HEK293 (cell line): ENCODE measurements around the gene SLC2A4RG.

ENCODE experiments used
- CTCF ChIA-PET: fragments of 350-600 bp; formaldehyde crosslinking; extraction: SDS; loops from one replicate; lab custom pipeline; 2021; ENCODE audit warnings: antibody characterized with exemption; lab: Yijun Ruan, JAX
- POLR2A ChIA-PET: fragments of 300-600 bp; formaldehyde crosslinking; extraction: SDS; loops from one replicate; lab custom pipeline; 2020; ENCODE audit warnings: antibody characterized with exemption, inconsistent platforms; lab: Yijun Ruan, JAX
- H3K27ac ChIP-seq: fragments of 200-500 bp; sonication (Bioruptor generic); 2 replicates; pipeline ENCODE4 v1.5.1; 2014; ENCODE audit warnings: low read depth, low read length, control low read depth, inconsistent platforms; ENCODE audit errors: extremely low read depth
- H3K36me3 ChIP-seq, 2 experiments: fragments of 200-500 bp in 1 of 2; sonication (Bioruptor generic) in 1 of 2; 1 replicate in 1 of 2; 2 replicates in 1 of 2; pipeline ENCODE4 v1.5.1; 2014 to 2017; ENCODE audit warnings: inconsistent platforms in 2 of 2, low read length in 2 of 2; ENCODE audit not compliant: control insufficient read depth in 2 of 2, insufficient read depth in 1 of 2
- H3K4me1 ChIP-seq: fragments of 200-500 bp; sonication (Bioruptor generic); 2 replicates; pipeline ENCODE4 v1.5.1; 2014; ENCODE audit warnings: mild to moderate bottlenecking, low read length, inconsistent platforms; ENCODE audit not compliant: control insufficient read depth, insufficient read depth
- H3K4me3 ChIP-seq: 2 replicates; pipeline ENCODE4 v1.5.1; 2011; ENCODE audit warnings: low read depth, mild to moderate bottlenecking, control low read depth, low read length, moderate library complexity
- H3K9me3 ChIP-seq: fragments of 200-500 bp; sonication (Bioruptor generic); 2 replicates; pipeline ENCODE4 v1.5.1; 2014; ENCODE audit warnings: low read depth, low read length, inconsistent platforms; ENCODE audit not compliant: control insufficient read depth, insufficient read depth
- BCL11A ChIP-seq: fragments of 450-650 bp; formaldehyde crosslinking; IDR thresholded peaks from 2 replicates; pipeline ENCODE4 v1.5.1; 2016; ENCODE audit warnings: low read depth, missing biosample characterization, missing genetic modification characterization
- HIC1 ChIP-seq: fragments of 450-650 bp; formaldehyde crosslinking; IDR thresholded peaks from 2 replicates; pipeline ENCODE4 v1.5.1; 2016; ENCODE audit warnings: missing biosample characterization, missing genetic modification characterization
- SCRT2 ChIP-seq: fragments of 450-650 bp; formaldehyde crosslinking; IDR thresholded peaks from 2 replicates; pipeline ENCODE4 v1.5.1; 2016; ENCODE audit warnings: missing biosample characterization, missing genetic modification characterization
- SP2 ChIP-seq: fragments of 450-650 bp; formaldehyde crosslinking; IDR thresholded peaks from 2 replicates; pipeline ENCODE4 v1.5.1; 2016; ENCODE audit warnings: missing biosample characterization, missing genetic modification characterization
- YY1 ChIP-seq: fragments of 450-650 bp; formaldehyde crosslinking; IDR thresholded peaks from 2 replicates; pipeline ENCODE4 v1.5.1; 2018; ENCODE audit warnings: missing biosample characterization, missing genetic modification characterization
- ZBTB17 ChIP-seq: fragments of 450-650 bp; formaldehyde crosslinking; IDR thresholded peaks from 2 replicates; pipeline ENCODE4 v1.5.1; 2016; ENCODE audit warnings: missing biosample characterization, missing genetic modification characterization
- ZBTB26 ChIP-seq: fragments of 450-650 bp; formaldehyde crosslinking; optimal IDR thresholded peaks from 2 replicates; pipeline ENCODE3; 2016; ENCODE audit warnings: missing biosample characterization, mild to moderate bottlenecking, missing genetic modification characterization
- ZBTB8A ChIP-seq: fragments of 450-650 bp; formaldehyde crosslinking; IDR thresholded peaks from 2 replicates; pipeline ENCODE4 v1.5.1; 2016; ENCODE audit warnings: missing biosample characterization, missing genetic modification characterization
- ZEB2 ChIP-seq: fragments of 450-650 bp; formaldehyde crosslinking; IDR thresholded peaks from 2 replicates; pipeline ENCODE4 v1.5.1; 2016; ENCODE audit warnings: missing biosample characterization, missing genetic modification characterization
- ZFHX2 ChIP-seq: fragments of 450-650 bp; formaldehyde crosslinking; conservative IDR thresholded peaks from 2 replicates; pipeline ENCODE4 v1.5.1; 2016; ENCODE audit warnings: missing biosample characterization, missing genetic modification characterization
- ZNF112 ChIP-seq: fragments of 450-650 bp; formaldehyde crosslinking; IDR thresholded peaks from 2 replicates; pipeline ENCODE4 v1.5.0; 2017; ENCODE audit warnings: missing biosample characterization, missing genetic modification characterization
- ZNF138 ChIP-seq: fragments of 450-650 bp; formaldehyde crosslinking; IDR thresholded peaks from 2 replicates; pipeline ENCODE4 v1.5.1; 2016; ENCODE audit warnings: missing biosample characterization, missing genetic modification characterization, borderline replicate concordance
- ZNF202 ChIP-seq: fragments of 450-650 bp; formaldehyde crosslinking; IDR thresholded peaks from 2 replicates; pipeline ENCODE4 v1.5.1; 2016; ENCODE audit warnings: missing biosample characterization, missing genetic modification characterization, borderline replicate concordance
- ZNF335 ChIP-seq: fragments of 450-650 bp; formaldehyde crosslinking; conservative IDR thresholded peaks from 2 replicates; pipeline ENCODE4 v1.5.1; 2016; ENCODE audit warnings: missing biosample characterization, missing genetic modification characterization
- ZNF341 ChIP-seq: fragments of 450-650 bp; formaldehyde crosslinking; IDR thresholded peaks from 2 replicates; pipeline ENCODE4; 2016; ENCODE audit warnings: low read depth, missing biosample characterization, missing genetic modification characterization
- ZNF423 ChIP-seq: fragments of 450-650 bp; formaldehyde crosslinking; IDR thresholded peaks from 2 replicates; pipeline ENCODE4 v1.5.1; 2016; ENCODE audit warnings: missing biosample characterization, missing genetic modification characterization
- ZNF521 ChIP-seq: fragments of 450-650 bp; formaldehyde crosslinking; IDR thresholded peaks from 2 replicates; pipeline ENCODE4 v1.5.1; 2017; ENCODE audit warnings: missing biosample characterization, mild to moderate bottlenecking, missing genetic modification characterization
- ZNF548 ChIP-seq: fragments of 450-650 bp; formaldehyde crosslinking; IDR thresholded peaks from 2 replicates; pipeline ENCODE4 v1.5.1; 2016; ENCODE audit warnings: missing biosample characterization, missing genetic modification characterization
- ZNF561 ChIP-seq: fragments of 450-650 bp; IDR thresholded peaks from 2 replicates; pipeline ENCODE4 v1.5.1; 2018; ENCODE audit warnings: missing biosample characterization, missing genetic modification characterization, borderline replicate concordance
- ZNF585B ChIP-seq: fragments of 450-650 bp; formaldehyde crosslinking; IDR thresholded peaks from 2 replicates; pipeline ENCODE4 v1.5.1; 2016; ENCODE audit warnings: missing biosample characterization, missing genetic modification characterization
- ZNF596 ChIP-seq: fragments of 450-650 bp; IDR thresholded peaks from 2 replicates; pipeline ENCODE4 v1.5.0; 2018; ENCODE audit warnings: missing biosample characterization, mild to moderate bottlenecking, missing genetic modification characterization, moderate library complexity
- ZNF610 ChIP-seq: fragments of 450-650 bp; formaldehyde crosslinking; IDR thresholded peaks from 2 replicates; pipeline ENCODE4 v1.5.1; 2016; ENCODE audit warnings: missing biosample characterization, missing genetic modification characterization, borderline replicate concordance
- ZNF692 ChIP-seq: fragments of 450-650 bp; formaldehyde crosslinking; IDR thresholded peaks from 2 replicates; pipeline ENCODE4 v1.5.1; 2016; ENCODE audit warnings: missing biosample characterization, missing genetic modification characterization
- ZNF76 ChIP-seq: fragments of 450-650 bp; formaldehyde crosslinking; IDR thresholded peaks from 2 replicates; pipeline ENCODE4; 2016; ENCODE audit warnings: low read depth, missing biosample characterization, missing genetic modification characterization, borderline replicate concordance
- ZNF777 ChIP-seq: fragments of 450-650 bp; formaldehyde crosslinking; IDR thresholded peaks from 2 replicates; pipeline ENCODE4 v1.5.1; 2017; ENCODE audit warnings: missing biosample characterization, missing genetic modification characterization, borderline replicate concordance
- ZNF785 ChIP-seq: fragments of 450-650 bp; formaldehyde crosslinking; IDR thresholded peaks from 2 replicates; pipeline ENCODE4 v1.5.1; 2016; ENCODE audit warnings: missing biosample characterization, missing genetic modification characterization
- ZNF791 ChIP-seq: fragments of 450-650 bp; formaldehyde crosslinking; IDR thresholded peaks from 2 replicates; pipeline ENCODE4 v1.5.1; 2016; ENCODE audit warnings: missing biosample characterization, missing genetic modification characterization
- ZSCAN23 ChIP-seq: fragments of 450-650 bp; formaldehyde crosslinking; IDR thresholded peaks from 2 replicates; pipeline ENCODE4 v1.5.1; 2016; ENCODE audit warnings: missing biosample characterization, missing genetic modification characterization
- ZSCAN5A ChIP-seq: fragments of 450-650 bp; formaldehyde crosslinking; IDR thresholded peaks from 2 replicates; pipeline ENCODE4 v1.5.1; 2016; ENCODE audit warnings: missing biosample characterization, missing genetic modification characterization
- ZXDB ChIP-seq: fragments of 450-650 bp; formaldehyde crosslinking; IDR thresholded peaks from 2 replicates; pipeline ENCODE4 v1.5.1; 2016; ENCODE audit warnings: missing biosample characterization, missing genetic modification characterization

SLC2A4RG gene

GRCh38 chr20:63707558-63708300 is 31.8 kb upstream of the SLC2A4RG start, which contains the start of the genes ARFRP1 and ZGPAT (continued):
- TF ChIP-seq BCL11A = peak; percentile 84
- peak; percentile 86 for TF ChIP-seq ZNF692 (tag by site-specific recombination)
- peak; percentile 40; the same call in 1 of the 2 replicates for TF ChIP-seq SP2 (tag by site-specific recombination)
- peak; percentile 64 for TF ChIP-seq ZXDB (tag by site-specific recombination)

- Histone ChIP-seq H3K36me3 (peaks cover 39 to 72% of the 10 kb centered on the region in 2 experiments), H3K4me1 (0 out of 2 replicates have a peak, but pooled peaks cover 3% of the 10 kb centered on the region), H3K27ac (peak overlapping the region; percentile 71; the same call in 1 of the 2 replicates), H3K9me3 (no peaks in the 10 kb centered on the region), H3K4me3 (peak overlapping the region; percentile 81)
- POLR2A ChIA-PET = interaction anchor here (0.5 to 3.3 kb wide), 15 partner anchors 10 to 272 kb away, joined by 3 to 16 read pairs (median 6); partner anchors contain the start of genes DNAJC5, LIME1, PRPF6 and RTEL1
- CTCF ChIA-PET = interaction anchor here (0.6 to 0.8 kb wide), 6 partner anchors 25 to 1069 kb away, joined by 3 to 4 read pairs (median 3); no protein-coding TSS in a partner anchor
- TF ChIP-seq ZNF335 (tag by site-specific recombination) (peak; percentile 67), ZNF202 (tag by site-specific recombination) (no peak), ZNF76 (no peak), ZSCAN23 (tag by site-specific recombination) (no peak), ZNF548 (tag by site-specific recombination) (no peak), ZNF423 (tag by site-specific recombination) (no peak), ZFHX2 (tag by site-specific recombination) (no peak), ZSCAN5A (no peak), ZNF561 (tag by site-specific recombination) (no peak), ZNF610 (tag by site-specific recombination) (no peak), ZEB2 (no peak), ZNF341 (peak; percentile 66), ZNF777 (tag by site-specific recombination) (no peak), ZNF521 (tag by site-specific recombination) (no peak), ZNF112 (tag by site-specific recombination) (no peak), YY1 (tag by site-specific recombination) (no peak), ZNF138 (tag by site-specific recombination) (no peak), ZNF785 (no peak), SCRT2 (tag by site-specific recombination) (peak; percentile 30), ZNF791 (tag by site-specific recombination) (no peak), HIC1 (tag by site-specific recombination) (no peak), ZBTB8A (tag by site-specific recombination) (no peak), ZBTB26 (tag by site-specific recombination) (peak; percentile 21), ZBTB17 (peak; percentile 16; the same call in 1 of the 2 replicates), ZNF585B (tag by site-specific recombination) (no peak), ZNF596 (no peak)
Measured at GRCh38 chr20:63708301-63709148, 31.1 kb upstream of the SLC2A4RG start.
